Caco-2 (cell line): Measurements from ENCODE around the gene MAGI1. TPM values are rescaled to one million over a fixed set of nuclear protein-coding genes. Genes with fewer than 3 reads are reported as not detected.

Source experiments
- BruUV-seq: library from RNA; stranded (reverse); fragments of 400-500 nt; replicated peaks from 2 replicates; lab custom pipeline; 2021; lab: Mats Ljungman, UMichigan
- CTCF ChIA-PET: fragments of 300-600 bp; sonication (Branson Sonifier 250); formaldehyde crosslinking; loops from one replicate; lab custom pipeline; 2022; ENCODE audit warnings: antibody characterized with exemption; lab: Charles Lee
- POLR2A ChIA-PET: fragments of 300-600 bp; sonication (Branson Sonifier 250); formaldehyde crosslinking; loops from one replicate; lab custom pipeline; 2022; ENCODE audit warnings: antibody characterized with exemption; lab: Charles Lee
- DNase-seq, 2 experiments: peaks; one replicate each; pipeline versions ENCODE4 v3.0.0 to v3.0.0-alpha.2; 2020 to 2022
- H3K27me3 ChIP-seq: replicated peaks from 2 replicates; pipeline ENCODE4 v1.6.0; 2011; ENCODE audit warnings: low read length; ENCODE audit not compliant: control insufficient read depth, insufficient read depth
- H3K36me3 ChIP-seq: 2 replicates; pipeline ENCODE4 v1.5.1; 2011; ENCODE audit warnings: low read length; ENCODE audit not compliant: control insufficient read depth, insufficient read depth
- H3K4me1 ChIP-seq: fragments of 250-450 bp; sonication (Bioruptor Pico); 2 replicates; pipeline ENCODE4 v1.5.1; 2020; ENCODE audit warnings: mild to moderate bottlenecking
- H3K4me3 ChIP-seq: 2 replicates; pipeline ENCODE4 v1.5.1; 2011; ENCODE audit warnings: low read depth, mild to moderate bottlenecking, control low read depth, low read length
- H3K9me3 ChIP-seq: fragments of 250-450 bp; sonication (Bioruptor Pico); 2 replicates; pipeline ENCODE4 v1.5.1; 2020; ENCODE audit warnings: mild to moderate bottlenecking, moderate library complexity
- H3K27ac Mint-ChIP-seq: one replicate; pipeline ENCODE4 v1.8.0; 2022; ENCODE audit warnings: mixed read lengths; ENCODE audit not compliant: unreplicated experiment
- H3K27me3 Mint-ChIP-seq: one replicate; pipeline ENCODE4 v1.8.0; 2022; ENCODE audit warnings: mixed read lengths; ENCODE audit not compliant: insufficient read depth, unreplicated experiment
- H3K36me3 Mint-ChIP-seq: one replicate; pipeline ENCODE4 v1.8.0; 2022; ENCODE audit warnings: mild to moderate bottlenecking, mixed read lengths; ENCODE audit not compliant: insufficient read depth, unreplicated experiment
- H3K4me1 Mint-ChIP-seq: one replicate; pipeline ENCODE4 v1.8.0; 2022; ENCODE audit warnings: low read depth, mixed read lengths; ENCODE audit not compliant: unreplicated experiment
- H3K4me3 Mint-ChIP-seq: one replicate; pipeline ENCODE4 v1.8.0; 2022; ENCODE audit warnings: mild to moderate bottlenecking, moderate library complexity, mixed read lengths; ENCODE audit not compliant: unreplicated experiment
- H3K9me3 Mint-ChIP-seq: one replicate; pipeline ENCODE4 v1.8.0; 2022; ENCODE audit warnings: mixed read lengths; ENCODE audit not compliant: unreplicated experiment
- intact Hi-C: fragments of 100-400 bp; cut with micrococcal nuclease; formaldehyde crosslinking; loops from one replicate; pipeline ENCODE4 v1.10.0; 2022; ENCODE audit not compliant: unreplicated experiment
- total RNA-seq: library from RNA; stranded (reverse); gene quantifications from 2 replicates; pipeline ENCODE4 v1.2.3, GENCODE V29; 2022
- TF ChIP-seq, protein P1 (sequence below), 2 experiments: fragments of 200-600 bp in 1 of 2; IDR thresholded peaks; 1 replicate in 1 of 2; 2 replicates in 1 of 2; pipeline versions ENCODE4 v1.5.1 to v1.8.0; 2011 to 2022; ENCODE audit warnings: antibody characterized with exemption in 1 of 2, control low read depth in 1 of 2, inconsistent platforms in 1 of 2, low read depth in 1 of 2, low read length in 1 of 2, mild to moderate bottlenecking in 1 of 2, moderate library complexity in 1 of 2; ENCODE audit not compliant: insufficient read depth in 1 of 2, severe bottlenecking in 1 of 2, unreplicated experiment in 1 of 2

MAGI1 gene
- total RNA-seq, 1 experiment from 2014 or later, result 64.9 TPM

DNA sequence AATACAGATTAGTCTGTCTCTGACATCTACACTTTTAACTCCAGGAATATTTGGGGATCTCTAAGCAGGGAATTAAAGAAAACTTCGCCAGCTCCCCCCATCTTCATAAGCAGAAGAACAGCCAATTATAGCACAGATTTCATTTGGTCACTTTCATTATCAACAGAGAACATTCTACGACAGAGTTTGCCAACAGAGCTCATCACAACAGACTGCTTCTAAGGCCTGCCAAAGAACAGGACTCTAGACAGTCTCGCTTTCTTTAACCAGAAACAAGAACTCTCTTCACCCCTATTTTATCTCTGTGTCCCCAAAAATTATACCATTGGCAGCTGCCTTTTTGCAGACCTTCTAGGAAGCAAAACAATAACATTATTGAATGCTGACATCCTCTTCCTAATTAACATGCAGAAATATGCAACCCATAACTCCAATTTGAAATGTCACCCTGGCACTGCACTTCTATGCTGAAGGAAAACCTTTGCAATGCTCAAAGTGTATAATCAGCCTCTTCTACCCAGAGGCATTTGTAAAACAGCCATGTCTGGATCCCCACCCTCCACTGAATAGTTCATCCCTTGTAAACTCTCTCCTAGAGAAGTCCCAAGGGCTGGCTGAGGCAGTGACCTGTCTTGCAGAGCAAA lies 552.8 kb downstream of the MAGI1 start:
- Mint-ChIP-seq H3K4me1 (peaks cover 16% of the 10 kb centered on the region), H3K36me3 (peaks cover 5% of the 10 kb centered on the region), H3K27me3 (no peaks in the 10 kb centered on the region), H3K27ac (no peak overlapping the region), H3K9me3 (no peaks in the 10 kb centered on the region), H3K4me3 (no peak overlapping the region)
- Histone ChIP-seq H3K9me3 (no peaks in the 10 kb centered on the region), H3K4me3 (no peak overlapping the region), H3K36me3 (no peaks in the 10 kb centered on the region), H3K4me1 (peaks cover 25% of the 10 kb centered on the region), H3K27me3 (no peaks in the 10 kb centered on the region)
- BruUV-seq, result no TSS peak
- ChIA-PET POLR2A (no interaction called here), CTCF (no interaction called here)
- no peak for DNase-seq
- TF ChIP-seq, protein P1, sequence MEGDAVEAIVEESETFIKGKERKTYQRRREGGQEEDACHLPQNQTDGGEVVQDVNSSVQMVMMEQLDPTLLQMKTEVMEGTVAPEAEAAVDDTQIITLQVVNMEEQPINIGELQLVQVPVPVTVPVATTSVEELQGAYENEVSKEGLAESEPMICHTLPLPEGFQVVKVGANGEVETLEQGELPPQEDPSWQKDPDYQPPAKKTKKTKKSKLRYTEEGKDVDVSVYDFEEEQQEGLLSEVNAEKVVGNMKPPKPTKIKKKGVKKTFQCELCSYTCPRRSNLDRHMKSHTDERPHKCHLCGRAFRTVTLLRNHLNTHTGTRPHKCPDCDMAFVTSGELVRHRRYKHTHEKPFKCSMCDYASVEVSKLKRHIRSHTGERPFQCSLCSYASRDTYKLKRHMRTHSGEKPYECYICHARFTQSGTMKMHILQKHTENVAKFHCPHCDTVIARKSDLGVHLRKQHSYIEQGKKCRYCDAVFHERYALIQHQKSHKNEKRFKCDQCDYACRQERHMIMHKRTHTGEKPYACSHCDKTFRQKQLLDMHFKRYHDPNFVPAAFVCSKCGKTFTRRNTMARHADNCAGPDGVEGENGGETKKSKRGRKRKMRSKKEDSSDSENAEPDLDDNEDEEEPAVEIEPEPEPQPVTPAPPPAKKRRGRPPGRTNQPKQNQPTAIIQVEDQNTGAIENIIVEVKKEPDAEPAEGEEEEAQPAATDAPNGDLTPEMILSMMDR (IDR thresholded peaks at IDR 0.05; ENCODE audit: insufficient read depth in 1 of 2, low read depth in 1 of 2, low read length in 1 of 2, severe bottlenecking in 1 of 2, unreplicated experiment in 1 of 2), result no peak
- intact Hi-C loops, result no loop called here

DNA sequence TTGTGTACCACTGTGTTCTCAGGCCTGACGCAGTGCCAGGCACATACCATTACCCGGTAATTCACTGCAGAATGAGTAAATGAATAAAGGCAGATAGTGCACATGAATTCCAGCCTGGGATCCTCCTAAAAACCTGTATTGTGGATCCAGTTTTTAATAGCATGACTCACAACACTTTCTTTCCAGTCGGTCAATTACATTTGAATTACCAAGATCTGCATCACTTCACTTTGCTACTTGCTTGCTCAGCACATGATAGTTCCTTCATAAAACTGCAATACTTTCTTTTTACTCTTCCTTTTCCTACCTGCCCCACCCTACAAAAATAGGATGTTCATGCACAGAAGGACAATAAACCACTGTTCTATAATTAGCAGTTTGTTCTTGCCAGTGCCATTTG lies 553.8 kb downstream of the MAGI1 start:
- H3K27me3 ChIP-seq, result no peaks in the 10 kb centered on the region
- Mint-ChIP-seq H3K9me3 (no peaks in the 10 kb centered on the region), H3K27ac (no peak overlapping the region), H3K4me1 (peaks cover 16% of the 10 kb centered on the region), H3K36me3 (peaks cover 5% of the 10 kb centered on the region), H3K27me3 (no peaks in the 10 kb centered on the region), H3K4me3 (no peak overlapping the region)
- no peaks in the 10 kb centered on the region for H3K9me3 ChIP-seq
- no peak overlapping the region for H3K4me3 ChIP-seq
- BruUV-seq, result no TSS peak
- CTCF ChIA-PET, result no interaction called here
- no peaks in the 10 kb centered on the region for H3K36me3 ChIP-seq
- POLR2A ChIA-PET, result no interaction called here
- H3K4me1 ChIP-seq, result peaks cover 25% of the 10 kb centered on the region
- intact Hi-C loops, result no loop called here
- no peak for DNase-seq
- TF ChIP-seq, protein P1 (IDR thresholded peaks at IDR 0.05; ENCODE audit: insufficient read depth in 1 of 2, low read depth in 1 of 2, low read length in 1 of 2, severe bottlenecking in 1 of 2, unreplicated experiment in 1 of 2), result no peak

DNA sequence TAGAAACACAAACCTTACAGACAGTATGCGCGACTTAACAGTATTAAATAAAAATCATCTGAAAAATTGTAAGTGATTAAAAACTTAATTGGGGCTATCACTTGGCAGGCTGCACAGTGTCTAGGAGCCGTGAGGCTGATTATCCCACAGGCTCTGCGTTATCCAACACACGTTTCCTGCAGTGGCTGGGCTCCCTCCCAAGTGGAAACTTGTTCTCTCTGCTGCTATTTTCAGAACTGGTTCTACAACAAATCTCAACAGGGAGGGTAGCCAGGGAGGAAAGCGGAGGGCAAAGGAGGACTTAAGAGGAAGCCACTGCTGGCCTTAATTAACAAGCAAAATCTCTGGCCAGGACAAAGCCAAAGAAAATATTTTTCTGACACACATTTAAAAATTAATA lies 555.2 kb downstream of the MAGI1 start:
- no peaks in the 10 kb centered on the region for H3K36me3 ChIP-seq
- peak in 1 of 2 experiments; percentile 6 for DNase-seq
- no peak overlapping the region for H3K27ac Mint-ChIP-seq
- no peak overlapping the region for H3K4me3 ChIP-seq
- peaks cover 16% of the 10 kb centered on the region for H3K4me1 Mint-ChIP-seq
- no peaks in the 10 kb centered on the region for H3K9me3 Mint-ChIP-seq
- no peaks in the 10 kb centered on the region for H3K27me3 Mint-ChIP-seq
- H3K9me3 ChIP-seq, result no peaks in the 10 kb centered on the region
- H3K36me3 Mint-ChIP-seq, result peaks cover 5% of the 10 kb centered on the region
- ChIA-PET POLR2A (no interaction called here), CTCF (no interaction called here)
- H3K27me3 ChIP-seq, result no peaks in the 10 kb centered on the region
- peaks cover 25% of the 10 kb centered on the region for H3K4me1 ChIP-seq
- BruUV-seq, result no TSS peak
- intact Hi-C loops, result no loop called here
- H3K4me3 Mint-ChIP-seq, result no peak overlapping the region
- TF ChIP-seq, protein P1 (IDR thresholded peaks at IDR 0.05; ENCODE audit: insufficient read depth in 1 of 2, low read depth in 1 of 2, low read length in 1 of 2, severe bottlenecking in 1 of 2, unreplicated experiment in 1 of 2), result no peak
